Mesenchymal stem cell (in vitro differentiated cells and primary cell): ENCODE results near the gene GLRA3.

Experiments
- DNase-seq: peaks from one replicate; pipeline ENCODE4 v3.0.0-alpha.2; 2013
- H2AFZ ChIP-seq: one replicate; pipeline ENCODE4 v1.6.1; 2013; ENCODE audit warnings: low read depth, mild to moderate bottlenecking, control low read depth, inconsistent platforms, low read length, moderate library complexity
- H2AK5ac ChIP-seq: 2 replicates; pipeline ENCODE4 v1.6.1; 2013; ENCODE audit warnings: low read length, moderate library complexity, mild to moderate bottlenecking, inconsistent platforms; ENCODE audit not compliant: severe bottlenecking
- H2BK120ac ChIP-seq: one replicate; pipeline ENCODE4 v1.6.1; 2013; ENCODE audit warnings: low read depth, mild to moderate bottlenecking, inconsistent platforms, low read length, moderate library complexity
- H2BK12ac ChIP-seq, 2 experiments: one replicate each; pipeline ENCODE4 v1.6.1; 2013; ENCODE audit warnings: inconsistent platforms in 2 of 2, low read length in 2 of 2, mild to moderate bottlenecking in 2 of 2, moderate library complexity in 2 of 2, control low read depth in 1 of 2
- H2BK15ac ChIP-seq: one replicate; pipeline ENCODE4 v1.6.1; 2013; ENCODE audit warnings: mild to moderate bottlenecking, low read depth, inconsistent platforms; ENCODE audit not compliant: poor library complexity, severe bottlenecking
- H2BK5ac ChIP-seq: 2 replicates; pipeline ENCODE4 v1.6.1; 2013; ENCODE audit warnings: low read depth, mild to moderate bottlenecking, low read length, control low read depth, inconsistent platforms; ENCODE audit not compliant: poor library complexity, severe bottlenecking
- H3K14ac ChIP-seq, 2 experiments: one replicate each; pipeline ENCODE4 v1.6.1; 2013; ENCODE audit warnings: inconsistent platforms in 2 of 2, low read length in 2 of 2, control low read depth in 1 of 2, mild to moderate bottlenecking in 1 of 2, moderate library complexity in 1 of 2
- H3K18ac ChIP-seq, 2 experiments: one replicate each; pipeline ENCODE4 v1.6.1; 2013; ENCODE audit warnings: inconsistent platforms in 2 of 2, low read length in 2 of 2, control low read depth in 1 of 2, low read depth in 1 of 2, mild to moderate bottlenecking in 1 of 2
- H3K23ac ChIP-seq, 2 experiments: one replicate each; pipeline ENCODE4 v1.6.1; 2013; ENCODE audit warnings: inconsistent platforms in 2 of 2, low read length in 2 of 2, mild to moderate bottlenecking in 2 of 2, moderate library complexity in 2 of 2, control low read depth in 1 of 2
- H3K27ac ChIP-seq: 2 replicates; pipeline ENCODE4 v1.5.1; 2013; ENCODE audit warnings: mild to moderate bottlenecking, moderate library complexity, low read length, control low read depth, inconsistent platforms; ENCODE audit not compliant: poor library complexity, severe bottlenecking
- H3K27me3 ChIP-seq, 2 experiments: 2 replicates each; pipeline versions ENCODE4 v1.6.1 to v1.7.0; 2013; ENCODE audit warnings: low read length in 2 of 2, mild to moderate bottlenecking in 2 of 2, moderate library complexity in 2 of 2, control low read depth in 1 of 2, inconsistent platforms in 1 of 2; ENCODE audit not compliant: control insufficient read depth in 1 of 2, insufficient read depth in 1 of 2
- H3K36me3 ChIP-seq, 2 experiments: 2 replicates each; pipeline versions ENCODE4 v1.6.1 to v1.7.0; 2013; ENCODE audit warnings: low read length in 2 of 2, control low read depth in 1 of 2, inconsistent platforms in 1 of 2, low read depth in 1 of 2, mild to moderate bottlenecking in 1 of 2; ENCODE audit not compliant: insufficient read depth in 2 of 2, control insufficient read depth in 1 of 2
- H3K4ac ChIP-seq, 2 experiments: one replicate each; pipeline ENCODE4 v1.6.1; 2013; ENCODE audit warnings: inconsistent platforms in 2 of 2, low read length in 2 of 2, mild to moderate bottlenecking in 2 of 2, moderate library complexity in 2 of 2, control low read depth in 1 of 2, low read depth in 1 of 2
- H3K4me1 ChIP-seq: 2 replicates; pipeline ENCODE4 v1.6.1; 2013; ENCODE audit warnings: low read depth, low read length, control low read depth; ENCODE audit not compliant: control insufficient read depth, insufficient read depth
- H3K4me2 ChIP-seq: 2 replicates; pipeline ENCODE4 v1.6.1; 2013; ENCODE audit warnings: low read length, mild to moderate bottlenecking, inconsistent platforms; ENCODE audit not compliant: poor library complexity, severe bottlenecking
- H3K4me3 ChIP-seq, 2 experiments: 2 replicates each; pipeline versions ENCODE4 v1.5.1 to v1.7.0; 2013; ENCODE audit warnings: low read length in 2 of 2, mild to moderate bottlenecking in 2 of 2, control low read depth in 1 of 2, low read depth in 1 of 2; ENCODE audit not compliant: insufficient read depth in 1 of 2
- H3K79me1 ChIP-seq: replicated peaks from 2 replicates; pipeline ENCODE4 v1.6.1; 2013; ENCODE audit warnings: mild to moderate bottlenecking, control low read depth, low read length, inconsistent platforms; ENCODE audit not compliant: poor library complexity, severe bottlenecking
- H3K9ac ChIP-seq: 2 replicates; pipeline ENCODE4 v1.7.0; 2013; ENCODE audit warnings: mild to moderate bottlenecking, low read length, moderate library complexity
- H3K9me3 ChIP-seq: 2 replicates; pipeline ENCODE4 v1.7.0; 2013; ENCODE audit warnings: mild to moderate bottlenecking, low read length; ENCODE audit not compliant: control insufficient read depth
- H4K8ac ChIP-seq: one replicate; pipeline ENCODE4 v1.6.1; 2013; ENCODE audit warnings: inconsistent platforms, mild to moderate bottlenecking, low read length, moderate library complexity
- H4K91ac ChIP-seq: one replicate; pipeline ENCODE4 v1.6.1; 2013; ENCODE audit warnings: mild to moderate bottlenecking, low read length, inconsistent platforms
- WGBS: methylation state at CpG from one replicate; pipeline ENCODE4 v1.1.7; 2013; ENCODE audit warnings: mixed read lengths; 5-methylcytosine and 5-hydroxymethylcytosine counted together

The GLRA3 gene

DNA sequence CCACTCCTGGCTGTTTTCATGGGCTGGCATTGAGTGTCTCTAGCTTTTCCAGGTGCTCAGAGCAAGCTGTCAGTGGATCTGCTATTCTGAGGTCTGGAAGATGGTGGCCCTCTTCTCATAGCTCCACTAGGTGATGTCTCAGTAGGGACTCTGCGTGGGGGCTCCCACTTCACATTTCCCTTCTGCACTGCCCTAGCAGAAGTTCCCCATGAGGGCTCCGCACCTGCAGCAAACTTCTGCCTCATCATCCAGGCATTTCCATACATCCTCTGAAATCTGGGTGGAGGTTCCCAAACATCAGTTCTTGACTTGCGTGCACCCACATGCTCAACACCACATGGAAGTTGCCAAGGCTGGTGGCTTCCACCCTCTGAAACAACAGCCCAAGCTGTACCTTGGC lies 13.8 kb downstream of the GLRA3 start:
- Histone ChIP-seq H3K9ac (no peak overlapping the region), H4K91ac (no peak overlapping the region), H2BK5ac (no peak overlapping the region), H3K9me3 (peaks cover 10% of the 10 kb centered on the region), H3K27me3 (no peaks in the 10 kb centered on the region), H3K18ac (no peak overlapping the region), H3K4me3 (no peak overlapping the region), H3K23ac (no peak overlapping the region), H3K4me2 (no peak overlapping the region), H2BK12ac (no peak overlapping the region), H3K4ac (no peak overlapping the region), H3K27ac (no peak overlapping the region), H3K36me3 (no peaks in the 10 kb centered on the region), H2AK5ac (no peak overlapping the region), H3K4me1 (no peaks in the 10 kb centered on the region), H3K79me1 (no peaks in the 10 kb centered on the region), H3K14ac (no peak overlapping the region), H2BK15ac (no peak overlapping the region), H4K8ac (no peak overlapping the region), H2AFZ (no peak overlapping the region), H2BK120ac (no peak overlapping the region)
- WGBS, result 68% methylated on average over 3 of the region's 3 CpGs
- no peak for DNase-seq

DNA sequence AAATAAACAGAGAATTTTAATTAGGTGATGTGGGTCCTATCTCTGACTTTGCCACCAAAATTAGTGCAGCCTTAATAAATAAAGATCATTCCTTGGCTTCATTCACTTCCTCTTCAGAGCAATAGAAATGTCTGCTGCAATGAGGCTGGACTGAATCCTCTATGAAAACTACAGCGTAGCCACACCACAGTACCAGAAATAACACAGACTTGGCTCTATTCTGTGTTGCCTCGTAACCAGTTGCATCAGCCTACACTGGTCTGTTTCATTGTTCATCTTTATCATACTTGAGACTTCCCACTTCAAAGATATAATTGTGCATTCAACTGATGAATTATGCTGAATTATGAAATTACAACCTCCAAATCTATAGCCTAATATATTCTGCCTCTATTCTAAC lies 15.8 kb downstream of the GLRA3 start:
- no peak overlapping the region for H2BK12ac ChIP-seq

DNA sequence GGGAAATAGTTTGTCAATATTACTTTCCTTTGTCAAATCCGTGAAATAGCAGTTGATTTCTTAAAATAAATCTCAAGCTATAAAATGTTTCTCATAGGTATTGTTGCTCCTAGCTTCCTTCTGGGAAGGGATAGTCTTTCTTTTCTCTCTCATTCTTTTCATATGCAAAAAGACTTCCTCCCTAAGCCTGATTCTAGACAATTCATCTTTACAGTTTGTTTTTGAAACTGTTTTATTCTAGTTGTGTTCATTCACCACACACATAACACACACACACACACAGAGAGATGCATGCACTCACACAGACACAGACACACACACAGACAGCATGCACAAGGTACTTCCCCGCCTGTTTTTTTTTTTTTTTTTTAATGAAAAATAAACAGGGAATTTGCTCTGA lies 18.2 kb downstream of the GLRA3 start:
- Histone ChIP-seq H2BK15ac (no peak overlapping the region), H3K4me3 (no peak overlapping the region), H3K27me3 (no peaks in the 10 kb centered on the region), H2BK12ac (no peak overlapping the region), H3K27ac (no peak overlapping the region), H3K79me1 (no peaks in the 10 kb centered on the region), H2AK5ac (no peak overlapping the region), H2BK120ac (no peak overlapping the region), H3K9me3 (peaks cover 10% of the 10 kb centered on the region), H2BK5ac (no peak overlapping the region), H3K4ac (no peak overlapping the region), H3K14ac (no peak overlapping the region), H4K91ac (no peak overlapping the region), H4K8ac (no peak overlapping the region), H3K36me3 (no peaks in the 10 kb centered on the region), H3K23ac (no peak overlapping the region), H3K4me1 (no peaks in the 10 kb centered on the region), H3K9ac (no peak overlapping the region), H3K4me2 (no peak overlapping the region), H2AFZ (no peak overlapping the region), H3K18ac (no peak overlapping the region)
- no CpG with 5 or more reads among the region's 2 CpGs for WGBS
- no peak for DNase-seq

More for the DNA sequence above, 15.8 kb downstream of the GLRA3 start:
- Histone ChIP-seq H3K4ac (no peak overlapping the region), H3K27ac (no peak overlapping the region), H2AFZ (no peak overlapping the region), H2BK120ac (no peak overlapping the region), H4K8ac (no peak overlapping the region), H3K4me1 (no peaks in the 10 kb centered on the region), H2BK15ac (no peak overlapping the region), H3K18ac (no peak overlapping the region), H3K9ac (no peak overlapping the region), H3K23ac (no peak overlapping the region), H3K4me3 (no peak overlapping the region), H2AK5ac (no peak overlapping the region), H3K9me3 (peaks cover 10% of the 10 kb centered on the region), H2BK5ac (no peak overlapping the region), H4K91ac (no peak overlapping the region), H3K79me1 (no peaks in the 10 kb centered on the region), H3K27me3 (no peaks in the 10 kb centered on the region), H3K36me3 (no peaks in the 10 kb centered on the region), H3K14ac (no peak overlapping the region), H3K4me2 (no peak overlapping the region)
- WGBS, result 80% methylated on average over 1 of the region's 2 CpGs
- DNase-seq, result no peak

- Histone ChIP-seq H4K8ac (no peak overlapping the region), H2BK12ac (no peak overlapping the region), H3K14ac (no peak overlapping the region), H3K27ac (no peak overlapping the region), H3K27me3 (no peaks in the 10 kb centered on the region), H2AFZ (no peak overlapping the region), H4K91ac (no peak overlapping the region), H3K4me2 (no peak overlapping the region), H3K79me1 (no peaks in the 10 kb centered on the region), H3K4me1 (no peaks in the 10 kb centered on the region), H3K18ac (no peak overlapping the region), H3K36me3 (no peaks in the 10 kb centered on the region), H2BK120ac (no peak overlapping the region), H3K4me3 (no peak overlapping the region), H3K9me3 (no peaks in the 10 kb centered on the region), H3K4ac (no peak overlapping the region), H2BK15ac (no peak overlapping the region), H3K23ac (no peak overlapping the region), H2AK5ac (no peak overlapping the region), H2BK5ac (no peak overlapping the region), H3K9ac (no peak overlapping the region)
- no peak for DNase-seq
- 68% methylated on average over 2 of the region's 5 CpGs for WGBS
These were observed 20.2 kb downstream of the GLRA3 start for GRCh38 chr4:174808836-174809235.
